HepG2 (cell line): ENCODE data around the gene C2orf92. TPM values are rescaled to one million over a fixed set of nuclear protein-coding genes. Genes with fewer than 3 reads are reported as not detected.

Experiments used
- MED1 ChIP-seq: sonication (generic); formaldehyde crosslinking; IDR thresholded peaks from 2 replicates; pipeline ENCODE4 v1.4.0; 2020; ENCODE audit warnings: missing genetic modification reagents
- ONECUT2 ChIP-seq: sonication (generic); formaldehyde crosslinking; IDR thresholded peaks from 2 replicates; pipeline ENCODE4 v1.4.0; 2020; ENCODE audit warnings: missing genetic modification reagents
- SP5 ChIP-seq: IDR thresholded peaks from 2 replicates; pipeline ENCODE4 v1.6.1; 2016; ENCODE audit warnings: low read depth, borderline replicate concordance
- TAF1 ChIP-seq: sonication (generic); formaldehyde crosslinking; IDR thresholded peaks from 2 replicates; pipeline ENCODE4 v1.4.0; 2020; ENCODE audit warnings: missing genetic modification reagents
- ZBTB7B ChIP-seq: sonication (generic); formaldehyde crosslinking; IDR thresholded peaks from 2 replicates; pipeline ENCODE4 v1.4.0; 2020; ENCODE audit warnings: missing genetic modification reagents
- ZNF138 ChIP-seq: sonication (generic); formaldehyde crosslinking; IDR thresholded peaks from 2 replicates; pipeline ENCODE4 v1.5.0; 2020; ENCODE audit warnings: mild to moderate bottlenecking, low read depth, missing genetic modification reagents
- polyA plus RNA-seq, 8 experiments: library from polyadenylated mRNA; depleted of rRNA in 3 of 8; stranded (reverse) in 7 of 8; unstranded in 1 of 8; fragments of >200 nt; fragmentation: Illumina TruSeq in 4 of 8; extraction: Trizol in 4 of 8; gene quantifications; 2 replicates each; pipeline versions ENCODE4 v1.2.1 to v1.2.3, GENCODE V29; 2011 to 2016; ENCODE audit warnings: low read depth in 4 of 8, missing spikeins in 1 of 8, mixed read lengths in 1 of 8; ENCODE audit not compliant: insufficient read depth in 1 of 8
- total RNA-seq, 5 experiments: library from RNA; depleted of rRNA; stranded (reverse); fragments of >200 nt; fragmentation: Illumina TruSeq; extraction: Trizol; gene quantifications; 2 replicates each; pipeline ENCODE4 v1.2.3, GENCODE V29; 2016; ENCODE audit warnings: low read depth in 1 of 5
- TF ChIP-seq, protein P1 (sequence below): sonication (generic); formaldehyde crosslinking; IDR thresholded peaks from 2 replicates; pipeline ENCODE4 v1.4.0; 2020; ENCODE audit warnings: mild to moderate bottlenecking, missing genetic modification reagents
- TF ChIP-seq, protein P2 (sequence below): sonication (generic); formaldehyde crosslinking; IDR thresholded peaks from 2 replicates; pipeline ENCODE4 v1.9.0; 2022; ENCODE audit warnings: low read depth, missing genetic modification reagents
- TF ChIP-seq, protein P3 (sequence below): sonication (generic); formaldehyde crosslinking; IDR thresholded peaks from 2 replicates; pipeline ENCODE4 v1.5.0; 2020; ENCODE audit warnings: missing genetic modification reagents
- TF ChIP-seq, protein P4 (sequence below): sonication (generic); formaldehyde crosslinking; IDR thresholded peaks from 2 replicates; pipeline ENCODE4 v1.8.0; 2022; ENCODE audit warnings: missing genetic modification reagents, mild to moderate bottlenecking, borderline replicate concordance
- TF ChIP-seq, protein P5 (sequence below): IDR thresholded peaks from 2 replicates; pipeline ENCODE4 v1.6.1; 2012; ENCODE audit warnings: low read length, improper control_type of control experiment
- TF ChIP-seq, protein P6 (sequence below): sonication (generic); formaldehyde crosslinking; IDR thresholded peaks from 2 replicates; pipeline ENCODE4 v1.4.0; 2020; ENCODE audit warnings: mild to moderate bottlenecking, low read depth, missing genetic modification reagents

Gene C2orf92
- total and polyA plus RNA-seq, 2 of the 13 experiments (the other 11 are each of a cell fraction or from before 2014, with no cell fraction given): 4.9 to 5.0 TPM

DNA sequence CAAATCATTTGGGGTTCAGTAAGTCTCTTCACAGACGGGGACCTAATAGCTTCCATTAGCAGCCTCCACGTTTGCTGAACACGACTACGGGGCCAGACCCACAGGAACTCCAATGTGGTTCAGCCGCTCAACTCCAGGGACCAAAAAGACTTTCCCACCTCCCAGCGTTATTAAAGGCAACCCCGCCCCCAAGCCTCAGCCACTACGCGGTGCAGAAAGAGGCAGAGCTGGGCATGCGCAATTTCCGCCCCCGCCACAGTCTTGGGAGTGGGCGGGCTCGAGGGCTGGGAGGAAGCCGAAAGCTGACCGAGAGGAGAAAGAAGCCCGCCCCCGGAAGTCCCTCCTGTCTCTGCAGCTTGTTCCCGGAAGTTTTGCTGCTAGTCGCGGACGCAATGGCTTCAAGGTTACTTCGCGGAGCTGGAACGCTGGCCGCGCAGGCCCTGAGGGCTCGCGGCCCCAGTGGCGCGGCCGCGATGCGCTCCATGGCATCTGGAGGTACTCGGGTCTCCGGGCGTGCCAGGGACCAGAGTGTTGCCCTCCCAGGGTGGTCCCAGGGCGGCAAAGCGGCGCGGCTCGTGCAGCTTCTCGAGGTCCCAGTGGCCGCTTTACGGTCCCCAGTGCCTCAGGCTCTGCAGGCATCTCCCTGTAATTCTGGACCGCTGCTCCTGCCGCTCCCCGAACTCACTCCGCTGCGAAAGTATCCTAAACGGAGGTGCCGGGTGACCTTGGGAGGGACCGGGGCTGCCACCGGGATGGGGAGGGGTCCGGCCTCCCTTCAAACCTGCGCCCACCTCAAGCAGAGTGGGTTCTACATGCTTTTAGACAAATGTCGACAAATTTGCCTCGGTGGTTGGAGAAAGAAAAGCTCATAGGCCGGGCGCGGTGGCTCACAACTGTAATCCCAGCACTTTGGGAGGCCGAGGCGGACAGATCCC, 23.6 kb upstream of the C2orf92 start, which contains the start of gene COX5B (continued):
- TF ChIP-seq, protein P1, sequence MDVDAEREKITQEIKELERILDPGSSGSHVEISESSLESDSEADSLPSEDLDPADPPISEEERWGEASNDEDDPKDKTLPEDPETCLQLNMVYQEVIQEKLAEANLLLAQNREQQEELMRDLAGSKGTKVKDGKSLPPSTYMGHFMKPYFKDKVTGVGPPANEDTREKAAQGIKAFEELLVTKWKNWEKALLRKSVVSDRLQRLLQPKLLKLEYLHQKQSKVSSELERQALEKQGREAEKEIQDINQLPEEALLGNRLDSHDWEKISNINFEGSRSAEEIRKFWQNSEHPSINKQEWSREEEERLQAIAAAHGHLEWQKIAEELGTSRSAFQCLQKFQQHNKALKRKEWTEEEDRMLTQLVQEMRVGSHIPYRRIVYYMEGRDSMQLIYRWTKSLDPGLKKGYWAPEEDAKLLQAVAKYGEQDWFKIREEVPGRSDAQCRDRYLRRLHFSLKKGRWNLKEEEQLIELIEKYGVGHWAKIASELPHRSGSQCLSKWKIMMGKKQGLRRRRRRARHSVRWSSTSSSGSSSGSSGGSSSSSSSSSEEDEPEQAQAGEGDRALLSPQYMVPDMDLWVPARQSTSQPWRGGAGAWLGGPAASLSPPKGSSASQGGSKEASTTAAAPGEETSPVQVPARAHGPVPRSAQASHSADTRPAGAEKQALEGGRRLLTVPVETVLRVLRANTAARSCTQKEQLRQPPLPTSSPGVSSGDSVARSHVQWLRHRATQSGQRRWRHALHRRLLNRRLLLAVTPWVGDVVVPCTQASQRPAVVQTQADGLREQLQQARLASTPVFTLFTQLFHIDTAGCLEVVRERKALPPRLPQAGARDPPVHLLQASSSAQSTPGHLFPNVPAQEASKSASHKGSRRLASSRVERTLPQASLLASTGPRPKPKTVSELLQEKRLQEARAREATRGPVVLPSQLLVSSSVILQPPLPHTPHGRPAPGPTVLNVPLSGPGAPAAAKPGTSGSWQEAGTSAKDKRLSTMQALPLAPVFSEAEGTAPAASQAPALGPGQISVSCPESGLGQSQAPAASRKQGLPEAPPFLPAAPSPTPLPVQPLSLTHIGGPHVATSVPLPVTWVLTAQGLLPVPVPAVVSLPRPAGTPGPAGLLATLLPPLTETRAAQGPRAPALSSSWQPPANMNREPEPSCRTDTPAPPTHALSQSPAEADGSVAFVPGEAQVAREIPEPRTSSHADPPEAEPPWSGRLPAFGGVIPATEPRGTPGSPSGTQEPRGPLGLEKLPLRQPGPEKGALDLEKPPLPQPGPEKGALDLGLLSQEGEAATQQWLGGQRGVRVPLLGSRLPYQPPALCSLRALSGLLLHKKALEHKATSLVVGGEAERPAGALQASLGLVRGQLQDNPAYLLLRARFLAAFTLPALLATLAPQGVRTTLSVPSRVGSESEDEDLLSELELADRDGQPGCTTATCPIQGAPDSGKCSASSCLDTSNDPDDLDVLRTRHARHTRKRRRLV (CRISPR knock-in tag): no peak
- peak; percentile 98 for TF ChIP-seq TAF1 (CRISPR knock-in tag)
- TF ChIP-seq, protein P2, sequence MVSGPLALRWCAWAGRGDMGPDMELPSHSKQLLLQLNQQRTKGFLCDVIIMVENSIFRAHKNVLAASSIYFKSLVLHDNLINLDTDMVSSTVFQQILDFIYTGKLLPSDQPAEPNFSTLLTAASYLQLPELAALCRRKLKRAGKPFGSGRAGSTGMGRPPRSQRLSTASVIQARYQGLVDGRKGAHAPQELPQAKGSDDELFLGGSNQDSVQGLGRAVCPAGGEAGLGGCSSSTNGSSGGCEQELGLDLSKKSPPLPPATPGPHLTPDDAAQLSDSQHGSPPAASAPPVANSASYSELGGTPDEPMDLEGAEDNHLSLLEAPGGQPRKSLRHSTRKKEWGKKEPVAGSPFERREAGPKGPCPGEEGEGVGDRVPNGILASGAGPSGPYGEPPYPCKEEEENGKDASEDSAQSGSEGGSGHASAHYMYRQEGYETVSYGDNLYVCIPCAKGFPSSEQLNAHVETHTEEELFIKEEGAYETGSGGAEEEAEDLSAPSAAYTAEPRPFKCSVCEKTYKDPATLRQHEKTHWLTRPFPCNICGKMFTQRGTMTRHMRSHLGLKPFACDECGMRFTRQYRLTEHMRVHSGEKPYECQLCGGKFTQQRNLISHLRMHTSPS (CRISPR knock-in tag): 0 out of 2 replicates have a peak, but pooled peaks have one; percentile 26
- TF ChIP-seq SP5 (CRISPR knock-in tag): 0 out of 2 replicates have a peak, but pooled peaks have one; percentile 61
- peak; percentile 66; the same call in 1 of the 2 replicates for TF ChIP-seq ZBTB7B (CRISPR knock-in tag)
- TF ChIP-seq, protein P3, sequence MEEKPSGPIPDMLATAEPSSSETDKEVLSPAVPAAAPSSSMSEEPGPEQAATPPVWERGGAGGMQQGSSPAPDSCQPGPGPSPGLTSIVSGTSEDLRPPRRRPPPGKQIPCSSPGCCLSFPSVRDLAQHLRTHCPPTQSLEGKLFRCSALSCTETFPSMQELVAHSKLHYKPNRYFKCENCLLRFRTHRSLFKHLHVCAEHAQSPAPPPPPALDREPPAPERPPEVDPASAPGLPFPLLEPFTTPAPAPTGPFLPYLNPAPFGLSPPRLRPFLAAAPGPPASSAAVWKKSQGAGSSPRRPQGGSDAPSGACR (CRISPR knock-in tag): no peak; the same call in 1 of the 2 replicates
- peak; percentile 76 for TF ChIP-seq MED1 (CRISPR knock-in tag)
- TF ChIP-seq, protein P4, sequence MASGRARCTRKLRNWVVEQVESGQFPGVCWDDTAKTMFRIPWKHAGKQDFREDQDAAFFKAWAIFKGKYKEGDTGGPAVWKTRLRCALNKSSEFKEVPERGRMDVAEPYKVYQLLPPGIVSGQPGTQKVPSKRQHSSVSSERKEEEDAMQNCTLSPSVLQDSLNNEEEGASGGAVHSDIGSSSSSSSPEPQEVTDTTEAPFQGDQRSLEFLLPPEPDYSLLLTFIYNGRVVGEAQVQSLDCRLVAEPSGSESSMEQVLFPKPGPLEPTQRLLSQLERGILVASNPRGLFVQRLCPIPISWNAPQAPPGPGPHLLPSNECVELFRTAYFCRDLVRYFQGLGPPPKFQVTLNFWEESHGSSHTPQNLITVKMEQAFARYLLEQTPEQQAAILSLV: peak; percentile 52; the same call in 1 of the 2 replicates
- TF ChIP-seq, protein P5, sequence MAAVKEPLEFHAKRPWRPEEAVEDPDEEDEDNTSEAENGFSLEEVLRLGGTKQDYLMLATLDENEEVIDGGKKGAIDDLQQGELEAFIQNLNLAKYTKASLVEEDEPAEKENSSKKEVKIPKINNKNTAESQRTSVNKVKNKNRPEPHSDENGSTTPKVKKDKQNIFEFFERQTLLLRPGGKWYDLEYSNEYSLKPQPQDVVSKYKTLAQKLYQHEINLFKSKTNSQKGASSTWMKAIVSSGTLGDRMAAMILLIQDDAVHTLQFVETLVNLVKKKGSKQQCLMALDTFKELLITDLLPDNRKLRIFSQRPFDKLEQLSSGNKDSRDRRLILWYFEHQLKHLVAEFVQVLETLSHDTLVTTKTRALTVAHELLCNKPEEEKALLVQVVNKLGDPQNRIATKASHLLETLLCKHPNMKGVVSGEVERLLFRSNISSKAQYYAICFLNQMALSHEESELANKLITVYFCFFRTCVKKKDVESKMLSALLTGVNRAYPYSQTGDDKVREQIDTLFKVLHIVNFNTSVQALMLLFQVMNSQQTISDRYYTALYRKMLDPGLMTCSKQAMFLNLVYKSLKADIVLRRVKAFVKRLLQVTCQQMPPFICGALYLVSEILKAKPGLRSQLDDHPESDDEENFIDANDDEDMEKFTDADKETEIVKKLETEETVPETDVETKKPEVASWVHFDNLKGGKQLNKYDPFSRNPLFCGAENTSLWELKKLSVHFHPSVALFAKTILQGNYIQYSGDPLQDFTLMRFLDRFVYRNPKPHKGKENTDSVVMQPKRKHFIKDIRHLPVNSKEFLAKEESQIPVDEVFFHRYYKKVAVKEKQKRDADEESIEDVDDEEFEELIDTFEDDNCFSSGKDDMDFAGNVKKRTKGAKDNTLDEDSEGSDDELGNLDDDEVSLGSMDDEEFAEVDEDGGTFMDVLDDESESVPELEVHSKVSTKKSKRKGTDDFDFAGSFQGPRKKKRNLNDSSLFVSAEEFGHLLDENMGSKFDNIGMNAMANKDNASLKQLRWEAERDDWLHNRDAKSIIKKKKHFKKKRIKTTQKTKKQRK: peak; percentile 13; the same call in 1 of the 2 replicates
- TF ChIP-seq ONECUT2: no peak
- peak; percentile 73; the same call in 1 of the 2 replicates for TF ChIP-seq ZNF138 (CRISPR knock-in tag)
- TF ChIP-seq, protein P6, sequence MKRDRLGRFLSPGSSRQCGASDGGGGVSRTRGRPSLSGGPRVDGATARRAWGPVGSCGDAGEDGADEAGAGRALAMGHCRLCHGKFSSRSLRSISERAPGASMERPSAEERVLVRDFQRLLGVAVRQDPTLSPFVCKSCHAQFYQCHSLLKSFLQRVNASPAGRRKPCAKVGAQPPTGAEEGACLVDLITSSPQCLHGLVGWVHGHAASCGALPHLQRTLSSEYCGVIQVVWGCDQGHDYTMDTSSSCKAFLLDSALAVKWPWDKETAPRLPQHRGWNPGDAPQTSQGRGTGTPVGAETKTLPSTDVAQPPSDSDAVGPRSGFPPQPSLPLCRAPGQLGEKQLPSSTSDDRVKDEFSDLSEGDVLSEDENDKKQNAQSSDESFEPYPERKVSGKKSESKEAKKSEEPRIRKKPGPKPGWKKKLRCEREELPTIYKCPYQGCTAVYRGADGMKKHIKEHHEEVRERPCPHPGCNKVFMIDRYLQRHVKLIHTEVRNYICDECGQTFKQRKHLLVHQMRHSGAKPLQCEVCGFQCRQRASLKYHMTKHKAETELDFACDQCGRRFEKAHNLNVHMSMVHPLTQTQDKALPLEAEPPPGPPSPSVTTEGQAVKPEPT: no peak
